Neural progenitor cell (in vitro differentiated cells): ENCODE measurements around the gene EIF4G3. TPM values are rescaled to one million over a fixed set of nuclear protein-coding genes. Genes with fewer than 3 reads are reported as not detected.

Source experiments
- DNase-seq: peaks from one replicate; pipeline ENCODE4 v3.0.0-alpha.2; 2016; ENCODE audit warnings: low spot score
- H2AFZ ChIP-seq: fragments of 200-600 bp; sonication (generic); replicated peaks from 2 replicates; pipeline ENCODE4 v1.6.1; 2016; ENCODE audit warnings: antibody characterized with exemption
- H3F3A ChIP-seq: fragments of 200-600 bp; sonication (generic); 2 replicates; pipeline ENCODE4 v1.6.1; 2016; ENCODE audit warnings: antibody characterized with exemption, low read depth
- H3K27ac ChIP-seq: fragments of 200-600 bp; sonication (generic); 2 replicates; pipeline ENCODE4 v1.5.1; 2016; ENCODE audit warnings: mild to moderate bottlenecking
- H3K27me3 ChIP-seq: fragments of 200-600 bp; sonication (generic); 2 replicates; pipeline ENCODE4 v1.6.1; 2016; ENCODE audit warnings: mild to moderate bottlenecking, moderate library complexity
- H3K36me3 ChIP-seq: fragments of 200-600 bp; sonication (generic); 2 replicates; pipeline ENCODE4 v1.5.1; 2016
- H3K4me1 ChIP-seq: fragments of 200-600 bp; sonication (generic); 2 replicates; pipeline ENCODE4 v1.6.1; 2016; ENCODE audit warnings: mixed run types
- H3K4me2 ChIP-seq: fragments of 200-600 bp; sonication (generic); 2 replicates; pipeline ENCODE4 v1.6.1; 2016
- H3K4me3 ChIP-seq: fragments of 200-600 bp; sonication (generic); 2 replicates; pipeline ENCODE4 v1.5.1; 2016
- H3K79me2 ChIP-seq: fragments of 200-600 bp; sonication (generic); 2 replicates; pipeline ENCODE4 v1.6.1; 2016; ENCODE audit warnings: low read depth
- H3K9ac ChIP-seq: fragments of 200-600 bp; sonication (generic); 2 replicates; pipeline ENCODE4 v1.6.1; 2016
- H3K9me3 ChIP-seq: fragments of 200-600 bp; sonication (generic); 2 replicates; pipeline ENCODE4 v1.5.1; 2016; ENCODE audit warnings: low read depth
- H4K20me1 ChIP-seq: fragments of 200-600 bp; sonication (generic); 2 replicates; pipeline ENCODE4 v1.6.1; 2016; ENCODE audit warnings: low read depth
- H3K27ac Mint-ChIP-seq: 3 replicates; pipeline ENCODE4 v1.8.0; 2021; ENCODE audit warnings: mixed read lengths
- H3K27me3 Mint-ChIP-seq: 2 replicates; pipeline ENCODE4 v1.8.0; 2022; ENCODE audit warnings: low read depth, mild to moderate bottlenecking, inconsistent platforms, moderate library complexity, mixed read lengths; ENCODE audit not compliant: insufficient read depth
- H3K36me3 Mint-ChIP-seq: 3 replicates; pipeline ENCODE4 v1.8.0; 2021; ENCODE audit warnings: mixed read lengths
- H3K4me1 Mint-ChIP-seq: 3 replicates; pipeline ENCODE4 v1.8.0; 2021; ENCODE audit warnings: mixed read lengths
- H3K4me3 Mint-ChIP-seq: 3 replicates; pipeline ENCODE4 v1.8.0; 2021; ENCODE audit warnings: mild to moderate bottlenecking, moderate library complexity, mixed read lengths
- H3K9me3 Mint-ChIP-seq: 3 replicates; pipeline ENCODE4 v1.8.0; 2020; ENCODE audit warnings: mixed read lengths
- EZH2 ChIP-seq: fragments of 200-600 bp; sonication (generic); IDR thresholded peaks from 2 replicates; pipeline ENCODE4 v1.6.1; 2017; ENCODE audit warnings: antibody characterized with exemption, mild to moderate bottlenecking, moderate library complexity
- EZH2phosphoT487 ChIP-seq: fragments of 200-600 bp; sonication (generic); IDR thresholded peaks from 2 replicates; pipeline ENCODE4 v1.6.1; 2017; ENCODE audit warnings: antibody characterized with exemption
- total RNA-seq: library from RNA; depleted of rRNA; stranded (reverse); fragments of >200 nt; gene quantifications from 2 replicates; pipeline ENCODE4 v1.2.3, GENCODE V29; 2015; ENCODE audit warnings: low replicate concordance
- TF ChIP-seq, protein P1 (sequence below): fragments of 200-600 bp; sonication (generic); IDR thresholded peaks from 2 replicates; pipeline ENCODE4 v1.5.1; 2017; ENCODE audit warnings: antibody characterized with exemption, mild to moderate bottlenecking

The EIF4G3 gene
- total RNA-seq, 1 donor from 2014 or later = 73.4 TPM

DNA sequence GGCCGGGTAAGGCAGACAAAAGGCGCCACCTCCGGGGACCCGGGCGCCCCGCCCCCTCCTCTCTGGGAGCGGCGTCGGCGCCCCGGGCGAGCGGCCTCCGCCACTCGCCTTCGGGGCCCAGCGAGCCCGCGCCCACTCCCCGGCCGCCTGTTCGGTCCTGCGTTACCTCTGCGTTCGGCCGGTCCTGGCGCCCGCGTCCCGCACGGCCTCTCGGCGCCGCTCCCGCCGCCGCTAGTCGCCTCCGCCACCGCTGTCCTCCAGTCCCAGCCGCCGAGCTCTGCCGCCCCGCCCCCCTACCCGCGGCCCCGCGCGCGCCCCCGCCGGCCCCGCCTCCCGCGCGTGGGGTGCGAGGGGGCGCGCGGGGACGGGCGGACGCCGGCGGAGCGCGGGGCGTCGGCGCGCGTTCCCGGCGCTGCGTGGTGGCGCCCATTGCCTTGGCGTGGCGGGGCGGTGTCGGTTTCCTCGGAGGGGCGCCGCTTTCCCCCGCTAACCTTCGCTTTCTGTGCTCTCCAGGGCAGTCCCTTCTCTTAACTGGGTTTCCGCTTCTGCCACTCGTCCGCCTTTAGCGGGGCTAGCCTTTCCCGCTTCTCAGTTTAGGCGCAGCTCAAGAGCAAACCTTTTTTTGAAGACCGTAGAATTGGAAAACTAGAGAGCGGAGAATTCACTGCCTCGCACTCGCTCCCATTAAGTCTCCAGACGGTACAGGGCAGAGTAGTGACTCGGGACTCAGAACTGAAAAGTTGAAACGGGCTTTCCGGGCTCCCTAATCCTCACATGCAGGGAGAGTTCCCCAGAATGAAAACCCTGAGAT is 389.5 kb downstream of the EIF4G3 start, which contains the start of gene HP1BP3:
Gene HP1BP3, minus strand, starts transcription at position 279 of the 811 bp plus-strand sequence. CDS start 6,867 bp downstream, outside the sequence.
- Histone ChIP-seq H3K4me2 (peak within 1 kb of the TSS; percentile 95), H3K27ac (peak within 1 kb of the TSS; percentile 99), H3K4me3 (peak within 1 kb of the TSS; percentile 75), H3K36me3 (no peaks in the 10 kb centered on the region), H3K27me3 (no peaks in the 10 kb centered on the region), H3F3A (peaks cover 31% of the 10 kb centered on the region), H2AFZ (peak within 1 kb of the TSS; percentile 75), H3K9ac (peak within 1 kb of the TSS; percentile 87), H3K9me3 (no peaks in the 10 kb centered on the region), H3K4me1 (peaks cover 18% of the 10 kb centered on the region), H3K79me2 (peaks cover 42% of the 10 kb centered on the region), H4K20me1 (peaks cover 41% of the 10 kb centered on the region)
- H3K4me3 Mint-ChIP-seq = peak within 1 kb of the TSS; percentile 100
- DNase-seq = peak; percentile 83
- peak within 1 kb of the TSS; percentile 98 for H3K27ac Mint-ChIP-seq
- H3K27me3 Mint-ChIP-seq = peaks cover 6% of the 10 kb centered on the region
- no peaks in the 10 kb centered on the region for H3K9me3 Mint-ChIP-seq
- H3K4me1 Mint-ChIP-seq = peaks cover 27% of the 10 kb centered on the region
- peaks cover 3% of the 10 kb centered on the region for H3K36me3 Mint-ChIP-seq
- TF ChIP-seq EZH2 = no peak
- TF ChIP-seq EZH2phosphoT487 = no peak
- TF ChIP-seq, protein P1, sequence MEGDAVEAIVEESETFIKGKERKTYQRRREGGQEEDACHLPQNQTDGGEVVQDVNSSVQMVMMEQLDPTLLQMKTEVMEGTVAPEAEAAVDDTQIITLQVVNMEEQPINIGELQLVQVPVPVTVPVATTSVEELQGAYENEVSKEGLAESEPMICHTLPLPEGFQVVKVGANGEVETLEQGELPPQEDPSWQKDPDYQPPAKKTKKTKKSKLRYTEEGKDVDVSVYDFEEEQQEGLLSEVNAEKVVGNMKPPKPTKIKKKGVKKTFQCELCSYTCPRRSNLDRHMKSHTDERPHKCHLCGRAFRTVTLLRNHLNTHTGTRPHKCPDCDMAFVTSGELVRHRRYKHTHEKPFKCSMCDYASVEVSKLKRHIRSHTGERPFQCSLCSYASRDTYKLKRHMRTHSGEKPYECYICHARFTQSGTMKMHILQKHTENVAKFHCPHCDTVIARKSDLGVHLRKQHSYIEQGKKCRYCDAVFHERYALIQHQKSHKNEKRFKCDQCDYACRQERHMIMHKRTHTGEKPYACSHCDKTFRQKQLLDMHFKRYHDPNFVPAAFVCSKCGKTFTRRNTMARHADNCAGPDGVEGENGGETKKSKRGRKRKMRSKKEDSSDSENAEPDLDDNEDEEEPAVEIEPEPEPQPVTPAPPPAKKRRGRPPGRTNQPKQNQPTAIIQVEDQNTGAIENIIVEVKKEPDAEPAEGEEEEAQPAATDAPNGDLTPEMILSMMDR = no peak

DNA sequence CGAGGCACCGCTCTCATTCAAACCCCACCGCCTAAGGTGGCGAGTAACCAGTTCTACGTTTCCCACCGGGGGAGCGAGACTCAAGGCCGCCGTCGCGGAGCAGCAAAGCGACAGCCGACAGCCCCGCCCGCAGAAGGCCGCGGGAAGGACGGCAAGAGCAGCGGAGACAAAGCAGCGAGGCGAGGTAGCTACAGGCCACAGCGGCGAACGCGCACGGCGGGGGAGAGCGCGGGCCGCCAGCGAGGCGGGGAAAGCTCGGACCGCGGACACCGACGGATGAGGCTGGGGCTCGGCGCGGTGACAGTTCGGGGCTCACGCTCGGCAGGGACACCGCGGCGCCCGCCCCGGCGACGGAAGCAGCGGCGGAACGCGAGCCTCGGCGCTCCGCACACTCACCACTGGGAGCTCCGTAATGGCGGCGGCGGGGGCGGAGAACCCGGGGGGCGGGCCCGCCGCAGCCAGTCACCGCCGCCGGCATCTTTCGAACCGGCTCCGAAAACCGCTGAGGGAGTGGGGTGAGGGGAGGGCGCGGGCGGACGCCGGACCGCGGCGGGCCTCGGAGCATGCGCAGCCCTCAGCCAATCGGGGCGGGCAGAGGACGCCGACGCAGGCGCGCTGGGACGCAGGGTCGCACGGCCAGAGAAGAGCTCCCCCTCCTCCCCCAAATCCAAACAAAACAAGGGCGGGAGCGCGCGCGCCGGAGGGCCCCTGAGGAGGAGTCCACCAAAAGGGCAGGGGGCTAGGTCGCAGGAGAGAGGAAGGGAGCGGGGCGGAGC is 390.3 kb downstream of the EIF4G3 start:
- peak overlapping the region; percentile 75 for H2AFZ ChIP-seq
- H3K4me1 Mint-ChIP-seq = peaks cover 27% of the 10 kb centered on the region
- H3K79me2 ChIP-seq = peaks cover 50% of the 10 kb centered on the region

DNA sequence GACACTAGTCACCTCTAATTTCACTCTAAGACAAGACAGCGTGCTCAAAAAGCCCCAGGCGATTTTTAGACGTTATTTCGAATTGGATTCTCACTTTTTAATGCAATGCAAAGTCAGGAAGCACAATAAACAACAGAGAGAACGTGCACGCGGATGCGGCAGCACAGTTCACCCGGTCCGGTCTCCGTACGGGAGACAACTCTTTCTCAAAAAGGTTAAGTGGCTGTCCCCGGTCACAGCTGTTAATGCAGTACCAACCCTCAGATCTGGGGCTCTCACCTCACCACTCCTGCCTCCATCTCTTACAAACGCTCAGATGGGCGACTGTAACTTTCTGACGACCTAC is 390.8 kb downstream of the EIF4G3 start:
- H3K79me2 ChIP-seq = peaks cover 55% of the 10 kb centered on the region
- H3K9ac ChIP-seq = peak overlapping the region; percentile 82
- peak overlapping the region; percentile 26 for H2AFZ ChIP-seq
- Mint-ChIP-seq H3K27me3 (peaks cover 5% of the 10 kb centered on the region), H3K36me3 (peaks cover 7% of the 10 kb centered on the region), H3K9me3 (no peaks in the 10 kb centered on the region), H3K4me1 (peaks cover 31% of the 10 kb centered on the region), H3K4me3 (peak overlapping the region; percentile 100), H3K27ac (peak overlapping the region; percentile 97)
- peak overlapping the region; percentile 85 for H3K4me2 ChIP-seq
- H3K9me3 ChIP-seq = no peaks in the 10 kb centered on the region
- H3K4me3 ChIP-seq = peak overlapping the region; percentile 75
- H3K36me3 ChIP-seq = no peaks in the 10 kb centered on the region
- H3K27ac ChIP-seq = peak overlapping the region; percentile 95
- TF ChIP-seq, protein P1 = no peak
- TF ChIP-seq EZH2 = no peak
- TF ChIP-seq EZH2phosphoT487 = no peak
- peaks cover 23% of the 10 kb centered on the region for H3K4me1 ChIP-seq
- DNase-seq = no peak
- H3K27me3 ChIP-seq = no peaks in the 10 kb centered on the region
- H3F3A ChIP-seq = peaks cover 35% of the 10 kb centered on the region
- peaks cover 55% of the 10 kb centered on the region for H4K20me1 ChIP-seq

More for the DNA sequence above, 390.3 kb downstream of the EIF4G3 start:
- Mint-ChIP-seq H3K4me3 (peak overlapping the region; percentile 100), H3K36me3 (peaks cover 3% of the 10 kb centered on the region), H3K27me3 (peaks cover 5% of the 10 kb centered on the region), H3K9me3 (no peaks in the 10 kb centered on the region), H3K27ac (peak overlapping the region; percentile 97)
- Histone ChIP-seq H4K20me1 (peaks cover 49% of the 10 kb centered on the region), H3K36me3 (no peaks in the 10 kb centered on the region), H3K4me2 (peak overlapping the region; percentile 85), H3F3A (peaks cover 31% of the 10 kb centered on the region), H3K4me1 (peaks cover 18% of the 10 kb centered on the region), H3K9me3 (no peaks in the 10 kb centered on the region), H3K9ac (peak overlapping the region; percentile 87), H3K27me3 (no peaks in the 10 kb centered on the region), H3K27ac (peak overlapping the region; percentile 99), H3K4me3 (peak overlapping the region; percentile 75)
- peak; percentile 99 for DNase-seq
- TF ChIP-seq EZH2 (no peak), EZH2phosphoT487 (no peak)
- TF ChIP-seq, protein P1 = no peak
